Adrenal gland (tissue), 5 donors: ENCODE data around the gene YTHDC2.

ENCODE experiments used
- POLR2A ChIP-seq, 2 donors: fragments of 450-650 bp; IDR thresholded peaks; one replicate each; pipeline ENCODE4 v1.6.1; 2017; ENCODE audit warnings: antibody characterized with exemption in 2 of 2, mild to moderate bottlenecking in 2 of 2, moderate library complexity in 1 of 2
- TF ChIP-seq, protein P1 (sequence below), 6 experiments: fragments of 450-650 bp in 4 of 6; fragments of 200-600 bp in 2 of 6; sonication (generic) in 1 of 6; IDR thresholded peaks; 1 replicate in 5 of 6; 2 replicates in 1 of 6; pipeline versions ENCODE4 v1.5.1 to v1.8.0; 2016 to 2021; ENCODE audit warnings: antibody characterized with exemption in 6 of 6, mild to moderate bottlenecking in 2 of 6, moderate library complexity in 1 of 6
- donor health status: DM: no; HTN: no; CAD: no.

- TF ChIP-seq, protein P1, sequence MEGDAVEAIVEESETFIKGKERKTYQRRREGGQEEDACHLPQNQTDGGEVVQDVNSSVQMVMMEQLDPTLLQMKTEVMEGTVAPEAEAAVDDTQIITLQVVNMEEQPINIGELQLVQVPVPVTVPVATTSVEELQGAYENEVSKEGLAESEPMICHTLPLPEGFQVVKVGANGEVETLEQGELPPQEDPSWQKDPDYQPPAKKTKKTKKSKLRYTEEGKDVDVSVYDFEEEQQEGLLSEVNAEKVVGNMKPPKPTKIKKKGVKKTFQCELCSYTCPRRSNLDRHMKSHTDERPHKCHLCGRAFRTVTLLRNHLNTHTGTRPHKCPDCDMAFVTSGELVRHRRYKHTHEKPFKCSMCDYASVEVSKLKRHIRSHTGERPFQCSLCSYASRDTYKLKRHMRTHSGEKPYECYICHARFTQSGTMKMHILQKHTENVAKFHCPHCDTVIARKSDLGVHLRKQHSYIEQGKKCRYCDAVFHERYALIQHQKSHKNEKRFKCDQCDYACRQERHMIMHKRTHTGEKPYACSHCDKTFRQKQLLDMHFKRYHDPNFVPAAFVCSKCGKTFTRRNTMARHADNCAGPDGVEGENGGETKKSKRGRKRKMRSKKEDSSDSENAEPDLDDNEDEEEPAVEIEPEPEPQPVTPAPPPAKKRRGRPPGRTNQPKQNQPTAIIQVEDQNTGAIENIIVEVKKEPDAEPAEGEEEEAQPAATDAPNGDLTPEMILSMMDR (IDR thresholded peaks at IDR 0.05): no peak
- no peak for TF ChIP-seq POLR2A (IDR thresholded peaks at IDR 0.05)
These were observed 102.2 kb downstream of the YTHDC2 start for GRCh38 chr5:113615708-113616107.
